OCI-M2 (cell line): ENCODE measurements around the gene AIRE.
"Not testable (repeated sequence)": the region's sequence is repeated elsewhere in the genome, so short reads cannot be mapped to it uniquely, and the experiment has no call there.

Source experiments
- DNase-seq: peaks from one replicate; lab custom pipeline; 2025; ENCODE audit not compliant: unreplicated experiment; lab: John Stamatoyannopoulos, UW

AIRE gene

DNA sequence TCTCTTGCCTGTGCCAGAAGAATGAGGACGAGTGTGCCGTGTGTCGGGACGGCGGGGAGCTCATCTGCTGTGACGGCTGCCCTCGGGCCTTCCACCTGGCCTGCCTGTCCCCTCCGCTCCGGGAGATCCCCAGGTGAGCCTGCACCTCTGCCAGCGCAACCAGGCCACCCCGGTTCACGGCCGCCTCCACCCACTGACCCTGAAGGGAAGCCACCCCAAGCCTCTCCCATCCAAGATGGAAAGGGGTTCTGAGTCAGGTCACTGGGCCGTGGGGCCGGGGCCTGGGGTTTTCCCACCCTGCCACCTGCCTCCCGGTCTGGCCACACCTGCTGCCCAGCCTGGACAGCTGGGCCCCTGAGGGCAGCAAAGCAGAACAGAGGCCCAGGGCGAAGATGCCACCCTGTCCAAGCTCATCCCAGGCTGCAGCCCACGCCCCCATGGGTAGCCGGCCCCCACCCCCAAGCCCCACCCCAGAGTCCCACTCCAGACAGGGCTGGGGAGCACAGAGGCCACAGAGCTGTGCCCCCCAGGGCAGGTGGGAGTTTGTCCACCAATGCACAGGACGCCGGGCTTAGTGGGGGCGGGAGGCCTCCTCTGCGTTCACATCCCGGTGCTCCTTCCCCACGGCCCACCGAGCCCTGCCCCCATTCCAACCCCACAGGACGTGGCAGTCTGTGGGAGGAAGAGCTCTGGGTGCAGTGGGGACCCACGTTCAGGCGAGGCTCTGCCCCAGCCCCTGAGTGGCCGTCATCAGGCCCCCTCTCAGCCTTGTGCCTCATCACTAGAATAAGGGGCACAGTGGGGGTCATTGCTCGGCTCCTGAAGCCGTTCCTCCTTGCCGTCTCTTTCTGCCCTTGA is 5.6 kb downstream of the AIRE start:
- no peak for DNase-seq

DNA sequence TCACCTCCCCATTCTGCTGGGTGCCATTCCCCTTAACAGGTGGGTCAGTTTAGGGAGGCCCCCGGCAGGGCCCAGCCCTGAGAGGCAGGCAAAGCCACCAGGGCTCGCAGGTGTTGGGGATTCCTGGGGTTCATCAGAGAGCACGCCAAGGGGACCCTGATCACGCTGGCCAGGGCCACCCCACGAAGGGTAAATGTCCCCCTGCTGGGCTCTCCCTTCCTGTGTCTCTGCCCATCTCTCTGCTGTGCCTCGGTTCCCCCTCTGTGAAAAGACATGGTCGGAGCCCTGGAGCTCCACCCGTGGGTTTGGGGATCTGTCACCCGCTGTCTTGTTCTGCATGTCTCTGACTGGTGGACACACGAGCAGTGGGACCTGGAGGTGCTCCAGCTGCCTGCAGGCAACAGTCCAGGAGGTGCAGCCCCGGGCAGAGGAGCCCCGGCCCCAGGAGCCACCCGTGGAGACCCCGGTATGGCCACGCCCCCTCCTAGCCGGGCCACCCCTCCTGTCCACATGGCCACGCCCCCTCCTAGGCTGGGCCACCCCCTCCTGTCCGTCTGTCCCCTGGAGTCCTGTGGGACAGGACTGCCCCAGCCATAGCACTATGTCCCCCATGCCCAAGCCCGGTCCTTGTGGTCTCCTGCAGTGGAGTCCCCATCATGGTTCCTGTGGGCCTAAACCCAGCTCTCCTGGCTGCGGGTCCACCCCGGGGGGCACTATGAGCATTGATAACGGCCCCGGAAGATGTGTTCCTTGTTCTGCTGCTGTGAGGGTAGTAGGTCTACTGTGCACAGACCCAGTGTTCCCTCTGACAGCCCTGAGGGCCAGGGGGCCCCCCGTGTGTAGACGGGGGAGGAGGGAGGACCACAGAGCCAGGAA is 6.5 kb downstream of the AIRE start:
- DNase-seq: no peak

DNA sequence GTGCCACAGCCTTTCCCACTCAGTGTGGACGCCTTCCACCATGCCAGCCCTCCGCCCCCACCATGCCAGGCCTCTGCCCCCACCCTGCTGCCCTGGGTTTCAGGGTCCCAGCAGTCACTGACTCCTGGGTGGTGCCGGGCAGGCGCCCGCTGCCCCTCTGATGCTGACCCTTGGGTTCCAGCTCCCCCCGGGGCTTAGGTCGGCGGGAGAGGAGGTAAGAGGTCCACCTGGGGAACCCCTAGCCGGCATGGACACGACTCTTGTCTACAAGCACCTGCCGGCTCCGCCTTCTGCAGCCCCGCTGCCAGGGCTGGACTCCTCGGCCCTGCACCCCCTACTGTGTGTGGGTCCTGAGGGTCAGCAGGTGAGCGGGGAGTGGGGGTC is 7.1 kb downstream of the AIRE start:
- DNase-seq: no peak

DNA sequence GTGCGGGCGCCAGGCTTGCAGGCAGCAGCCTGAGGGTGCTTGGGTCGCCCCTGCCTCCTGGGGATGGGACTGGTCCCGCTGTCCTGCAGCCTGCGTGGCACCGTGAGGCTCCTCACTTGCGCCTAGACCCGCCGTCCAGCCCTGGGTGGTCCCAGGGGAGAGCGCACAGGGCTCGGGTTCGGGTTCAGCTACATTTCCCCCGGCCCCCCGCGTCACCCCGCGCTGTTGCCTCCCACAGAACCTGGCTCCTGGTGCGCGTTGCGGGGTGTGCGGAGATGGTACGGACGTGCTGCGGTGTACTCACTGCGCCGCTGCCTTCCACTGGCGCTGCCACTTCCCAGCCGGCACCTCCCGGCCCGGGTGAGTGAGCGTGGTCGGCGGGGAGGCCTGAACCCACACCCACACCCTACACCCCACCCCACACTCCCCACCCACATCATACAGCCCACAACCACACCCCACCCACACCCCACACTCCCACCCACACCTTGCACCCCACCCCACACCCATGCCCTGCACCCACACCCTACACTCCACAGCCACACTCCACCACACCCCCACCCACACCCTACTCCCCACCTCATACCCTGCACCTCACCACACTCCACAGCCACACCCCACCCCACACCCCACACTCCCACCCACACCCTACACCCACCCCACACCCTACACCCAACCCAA is 8.0 kb downstream of the AIRE start:
- DNase-seq: no peak

DNA sequence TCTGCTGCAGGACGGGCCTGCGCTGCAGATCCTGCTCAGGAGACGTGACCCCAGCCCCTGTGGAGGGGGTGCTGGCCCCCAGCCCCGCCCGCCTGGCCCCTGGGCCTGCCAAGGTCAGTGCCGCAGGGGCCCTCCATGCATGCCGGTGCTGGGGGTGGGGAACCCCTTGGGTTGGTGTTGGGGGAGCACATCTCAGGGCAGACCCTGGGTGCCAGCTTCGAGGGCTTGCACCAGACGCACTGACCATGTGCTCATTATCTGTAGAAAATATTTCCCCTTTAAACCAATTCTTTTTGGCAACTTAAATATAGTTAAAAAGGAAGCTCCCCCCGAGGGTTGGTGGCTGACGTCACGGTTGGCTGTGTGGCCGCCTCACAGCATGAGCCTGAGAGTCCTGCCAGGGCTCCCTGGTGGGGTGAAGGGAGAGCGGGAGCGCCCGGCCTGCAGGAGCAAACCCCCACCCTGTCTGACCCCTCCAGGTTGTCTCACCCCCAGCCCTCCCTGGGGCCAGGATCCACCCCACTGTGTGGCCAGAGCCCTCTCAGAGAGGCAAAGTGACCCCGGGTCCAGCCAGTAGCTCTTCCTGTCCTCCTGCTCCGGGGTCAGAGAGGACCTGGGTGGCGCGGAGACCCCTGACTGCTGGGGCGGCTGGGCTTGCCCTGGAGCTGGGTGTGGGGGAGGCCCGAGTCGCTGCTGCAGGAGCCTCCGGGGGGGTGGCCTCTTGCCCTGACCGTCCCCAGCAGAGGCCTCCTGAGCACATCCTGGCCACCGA is 8.9 kb downstream of the AIRE start:
- no peak for DNase-seq

DNA sequence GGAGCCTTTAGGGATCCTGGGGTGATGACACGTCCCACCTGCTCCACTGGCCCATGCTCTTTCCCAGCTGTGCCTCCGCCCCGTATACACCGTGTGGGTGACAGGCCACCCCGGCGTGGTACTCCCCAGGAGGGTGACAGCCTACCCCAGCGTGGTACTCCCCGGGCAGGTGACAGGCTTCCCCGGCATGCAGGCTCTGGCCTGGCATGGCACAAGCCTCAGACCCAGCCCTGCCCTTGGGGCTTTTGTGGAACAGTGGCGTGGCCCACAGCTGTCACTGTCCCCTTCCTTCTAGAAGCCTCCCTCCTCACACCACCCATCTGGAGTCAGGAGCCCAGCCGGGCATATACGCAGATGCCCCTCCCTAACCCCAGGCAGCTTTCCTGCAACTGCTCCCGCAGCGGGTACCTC is 9.5 kb downstream of the AIRE start:
- no peak for DNase-seq

DNA sequence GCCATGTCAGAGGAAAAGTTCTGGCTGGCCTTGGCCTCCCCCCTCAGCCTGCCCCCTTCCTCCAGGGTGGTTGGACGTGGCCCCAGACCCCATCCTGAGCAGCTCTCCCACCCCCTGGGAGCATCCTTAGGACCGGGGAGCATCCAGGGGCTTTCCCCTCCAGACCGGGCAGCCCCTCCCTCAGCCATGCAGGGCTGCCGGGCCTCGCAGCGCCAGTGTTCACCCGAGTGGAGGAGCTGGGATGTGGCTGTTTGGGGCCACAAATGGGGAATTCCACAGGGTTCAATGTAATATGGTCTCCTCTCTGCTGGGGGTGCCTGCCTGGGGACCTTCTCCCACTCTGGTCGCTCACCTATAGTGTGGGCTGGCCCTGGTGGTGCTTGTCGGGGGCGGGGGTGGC is 10.0 kb downstream of the AIRE start:
- no peak for DNase-seq

DNA sequence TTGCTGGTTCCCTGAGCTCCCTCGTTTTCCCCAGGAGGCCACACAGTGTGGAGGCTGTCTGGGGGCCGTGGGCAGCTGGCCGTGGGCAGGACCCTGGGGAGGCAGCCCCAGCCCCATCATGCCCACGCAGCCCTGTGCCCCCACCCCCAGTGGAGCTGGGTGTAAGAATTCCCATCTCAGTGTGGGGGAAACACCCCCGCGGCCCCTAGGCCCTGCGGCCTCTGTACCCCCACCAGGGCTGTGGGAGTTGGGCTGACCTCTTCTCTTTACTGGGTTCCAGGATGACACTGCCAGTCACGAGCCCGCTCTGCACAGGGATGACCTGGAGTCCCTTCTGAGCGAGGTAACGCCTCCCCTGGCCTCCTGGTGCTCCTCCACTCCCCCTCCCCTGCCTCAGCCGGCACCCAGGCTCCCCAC is 10.4 kb downstream of the AIRE start:
- no peak for DNase-seq

DNA sequence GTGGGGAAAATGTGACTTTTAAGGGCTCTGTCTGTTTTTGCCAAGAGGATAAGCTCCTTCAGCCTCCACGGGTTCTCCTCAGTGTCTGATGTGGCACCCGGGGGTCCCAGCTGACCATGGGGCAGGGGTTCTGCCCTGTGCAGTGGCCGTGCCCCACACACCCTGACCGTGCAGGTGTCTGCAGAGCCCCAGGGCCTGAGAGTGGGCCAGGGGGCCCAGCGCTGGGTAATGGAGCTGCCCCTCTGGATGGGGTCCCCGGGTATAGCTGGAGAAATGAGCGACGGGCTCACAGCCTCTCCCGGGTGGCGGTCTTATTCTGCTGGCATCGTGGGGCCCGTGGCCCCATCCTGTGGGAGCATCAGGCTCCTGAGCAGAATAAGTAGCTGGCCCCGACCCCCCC is 11.2 kb downstream of the AIRE start:
- DNase-seq: no peak

DNA sequence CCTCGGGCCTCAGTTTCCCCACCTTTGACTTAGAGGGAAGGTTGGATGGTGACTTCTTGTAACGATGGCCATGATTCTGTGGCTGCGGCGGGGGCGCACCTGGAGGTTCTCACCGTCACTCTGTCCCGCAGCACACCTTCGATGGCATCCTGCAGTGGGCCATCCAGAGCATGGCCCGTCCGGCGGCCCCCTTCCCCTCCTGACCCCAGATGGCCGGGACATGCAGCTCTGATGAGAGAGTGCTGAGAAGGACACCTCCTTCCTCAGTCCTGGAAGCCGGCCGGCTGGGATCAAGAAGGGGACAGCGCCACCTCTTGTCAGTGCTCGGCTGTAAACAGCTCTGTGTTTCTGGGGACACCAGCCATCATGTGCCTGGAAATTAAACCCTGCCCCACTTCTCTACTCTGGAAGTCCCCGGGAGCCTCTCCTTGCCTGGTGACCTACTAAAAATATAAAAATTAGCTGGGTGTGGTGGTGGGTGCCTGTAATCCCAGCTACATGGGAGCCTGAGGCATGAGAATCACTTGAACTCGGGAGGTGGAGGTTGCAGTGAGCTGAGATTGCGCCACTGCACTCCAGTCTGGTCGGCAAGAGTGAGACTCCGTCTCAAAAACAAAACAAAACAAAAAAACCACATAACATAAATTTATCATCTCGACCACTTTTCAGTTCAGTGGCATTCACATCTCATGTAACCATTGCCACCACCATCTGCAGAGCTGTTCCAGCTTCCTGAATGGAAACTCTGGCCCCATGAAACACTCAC is 12.0 kb downstream of the AIRE start:
- DNase-seq: peak; percentile 94

DNA sequence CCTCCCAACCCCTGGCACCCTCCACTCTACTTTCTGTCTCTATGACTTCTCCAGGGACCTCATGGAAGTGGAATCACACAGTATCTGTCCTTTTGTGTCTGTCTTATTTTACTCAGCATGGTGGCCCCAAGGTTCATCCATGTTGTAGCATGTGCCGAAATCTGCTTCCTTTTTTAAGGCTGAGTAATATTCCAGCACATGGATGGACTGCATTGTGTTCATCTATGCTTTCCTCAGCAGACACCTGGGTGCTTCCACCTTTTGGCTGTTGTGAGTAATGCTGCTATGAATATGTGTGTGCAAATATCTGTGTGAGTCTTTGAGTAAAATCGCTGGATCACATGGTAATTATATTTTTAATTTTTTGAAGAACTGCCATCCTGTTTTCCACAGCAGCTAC is 12.6 kb downstream of the AIRE start:
- no peak for DNase-seq

DNA sequence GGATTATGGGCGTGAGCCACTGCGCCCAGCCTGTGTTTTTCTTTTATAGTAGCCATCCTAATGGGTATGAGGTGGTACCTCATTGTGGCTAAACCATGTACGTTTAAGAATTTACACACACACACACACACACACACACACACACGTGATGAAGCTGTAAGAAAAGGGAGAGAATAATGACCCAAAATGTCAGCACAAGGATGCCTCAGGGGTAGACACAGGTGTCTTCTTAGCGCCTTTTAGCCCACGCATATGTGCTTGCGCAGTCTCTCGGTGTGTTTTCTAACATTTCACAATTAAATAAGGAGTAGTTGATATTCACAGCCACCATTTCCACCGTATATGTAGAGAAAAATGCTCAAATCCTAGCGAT is 13.4 kb downstream of the AIRE start:
- no peak for DNase-seq

DNA sequence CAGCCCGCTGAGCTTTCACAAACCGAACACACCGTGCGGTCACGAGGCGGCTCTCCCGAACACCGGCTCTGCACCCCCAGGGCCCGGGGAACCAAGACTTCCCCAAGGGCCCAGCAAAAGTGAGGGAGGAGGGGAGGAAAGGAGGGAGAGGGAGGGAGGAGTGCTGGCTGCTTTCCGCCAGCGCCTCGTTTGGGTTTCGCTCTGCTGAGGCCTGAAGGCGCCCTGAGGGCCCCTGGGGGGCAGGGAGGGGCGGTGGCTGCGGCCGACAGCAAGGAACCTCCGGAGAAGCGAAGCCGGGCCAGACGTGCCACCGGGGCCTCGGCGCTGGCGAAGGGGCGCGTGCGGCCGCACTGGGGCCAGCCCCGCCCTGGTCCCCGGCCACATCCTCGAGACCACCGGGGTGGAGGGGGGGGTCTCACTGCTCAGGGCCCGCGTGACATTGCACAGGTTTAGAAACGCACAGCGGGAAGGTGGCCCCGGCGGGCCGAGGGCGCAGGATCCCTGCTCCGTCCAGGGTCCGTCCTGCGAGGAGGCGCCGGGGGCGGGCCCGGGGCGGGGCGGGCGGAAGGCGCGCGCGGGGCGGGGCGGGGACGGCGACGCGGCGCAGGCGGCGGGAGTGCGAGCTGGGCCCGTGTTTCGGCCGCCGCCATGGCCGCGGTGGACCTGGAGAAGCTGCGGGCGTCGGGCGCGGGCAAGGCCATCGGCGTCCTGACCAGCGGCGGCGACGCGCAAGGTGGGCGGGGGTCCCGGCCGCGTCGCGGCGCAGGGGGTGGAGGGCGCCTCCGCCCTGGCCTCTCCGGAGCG is 14.0 kb downstream of the AIRE start, which contains the start of gene PFKL:
Gene PFKL, plus strand, starts transcription at position 596 of the 804 bp plus-strand sequence. Its CDS starts 53 bp downstream, at position 649.
- peak; percentile 80 for DNase-seq

DNA sequence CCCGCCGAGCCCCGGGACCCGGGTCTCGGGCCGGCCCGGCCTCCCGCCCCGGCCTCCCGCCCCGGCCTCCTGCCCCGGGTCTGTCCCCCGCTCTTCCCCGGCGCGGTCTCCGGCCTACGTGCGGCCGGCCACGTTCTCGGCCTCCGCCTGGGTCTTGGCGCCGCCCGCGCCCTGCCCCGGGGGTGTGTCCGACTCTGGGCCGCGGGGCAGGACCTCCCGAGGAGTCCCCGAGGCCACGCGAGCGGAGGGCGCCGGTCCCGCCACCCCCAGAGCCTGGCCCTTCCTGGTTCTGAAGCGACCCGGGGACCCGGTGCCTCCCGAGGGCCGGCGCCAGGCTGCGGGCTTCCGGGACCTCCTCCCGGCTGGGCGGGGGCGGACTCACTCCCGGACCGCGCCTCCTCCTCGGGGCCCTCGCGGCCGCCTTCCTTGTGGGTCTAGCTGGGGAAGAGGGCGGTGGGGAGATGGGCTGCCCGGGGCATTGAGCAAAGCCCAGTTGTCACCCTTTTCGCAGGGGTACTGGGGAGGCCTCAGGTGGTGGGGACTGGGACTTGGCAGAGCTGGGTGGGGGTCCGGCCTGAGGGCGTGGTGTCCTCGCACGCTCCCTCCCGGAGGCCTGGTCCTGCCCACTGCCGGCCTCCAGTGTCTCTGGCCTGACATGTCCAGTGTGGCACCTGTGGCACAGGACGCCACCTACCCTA is 14.7 kb downstream of the AIRE start:
- peak; percentile 40 for DNase-seq

DNA sequence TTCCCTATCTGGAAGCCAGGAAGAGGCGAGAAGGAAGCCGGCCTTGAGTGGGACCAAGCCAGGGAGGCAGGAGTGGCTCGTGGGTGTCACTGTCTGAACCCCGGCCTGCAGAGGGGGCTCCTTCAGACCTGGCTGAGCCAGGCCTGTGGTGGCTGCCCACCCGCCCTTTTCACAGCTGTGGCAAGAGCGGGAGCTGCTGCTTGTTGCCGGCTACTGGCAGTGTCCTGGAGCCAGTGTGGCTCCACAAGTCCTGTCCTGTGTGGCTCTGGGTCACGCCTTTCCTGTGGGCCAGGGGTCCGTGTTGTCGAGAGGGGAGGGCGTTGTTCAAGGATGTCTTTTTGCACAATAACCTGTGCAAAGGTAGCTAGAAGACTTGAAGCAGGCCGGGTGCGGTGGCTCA is 15.5 kb downstream of the AIRE start:
- DNase-seq: no peak

DNA sequence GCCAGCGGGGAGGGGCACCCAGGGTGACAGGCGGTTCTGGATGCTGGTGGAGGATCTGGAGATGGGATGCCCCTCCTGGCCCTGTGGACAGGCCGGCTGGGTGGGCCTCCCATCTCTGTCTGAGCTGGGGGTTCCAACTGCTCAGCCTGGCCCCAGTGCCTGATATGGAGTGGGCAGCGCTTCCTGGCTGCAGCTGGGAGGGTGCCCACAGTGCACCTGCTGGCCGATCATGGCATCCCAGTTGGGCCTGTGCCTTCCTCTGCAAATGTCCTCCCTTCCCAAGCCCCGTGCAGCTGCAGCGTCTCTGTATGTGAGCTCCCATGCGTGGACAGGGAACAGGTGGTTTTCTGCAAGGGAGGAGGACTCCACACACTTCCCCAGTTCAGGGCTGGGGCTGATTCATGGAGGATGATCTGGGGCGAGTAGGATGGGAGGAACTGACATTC is 16.3 kb downstream of the AIRE start:
- no peak for DNase-seq

DNA sequence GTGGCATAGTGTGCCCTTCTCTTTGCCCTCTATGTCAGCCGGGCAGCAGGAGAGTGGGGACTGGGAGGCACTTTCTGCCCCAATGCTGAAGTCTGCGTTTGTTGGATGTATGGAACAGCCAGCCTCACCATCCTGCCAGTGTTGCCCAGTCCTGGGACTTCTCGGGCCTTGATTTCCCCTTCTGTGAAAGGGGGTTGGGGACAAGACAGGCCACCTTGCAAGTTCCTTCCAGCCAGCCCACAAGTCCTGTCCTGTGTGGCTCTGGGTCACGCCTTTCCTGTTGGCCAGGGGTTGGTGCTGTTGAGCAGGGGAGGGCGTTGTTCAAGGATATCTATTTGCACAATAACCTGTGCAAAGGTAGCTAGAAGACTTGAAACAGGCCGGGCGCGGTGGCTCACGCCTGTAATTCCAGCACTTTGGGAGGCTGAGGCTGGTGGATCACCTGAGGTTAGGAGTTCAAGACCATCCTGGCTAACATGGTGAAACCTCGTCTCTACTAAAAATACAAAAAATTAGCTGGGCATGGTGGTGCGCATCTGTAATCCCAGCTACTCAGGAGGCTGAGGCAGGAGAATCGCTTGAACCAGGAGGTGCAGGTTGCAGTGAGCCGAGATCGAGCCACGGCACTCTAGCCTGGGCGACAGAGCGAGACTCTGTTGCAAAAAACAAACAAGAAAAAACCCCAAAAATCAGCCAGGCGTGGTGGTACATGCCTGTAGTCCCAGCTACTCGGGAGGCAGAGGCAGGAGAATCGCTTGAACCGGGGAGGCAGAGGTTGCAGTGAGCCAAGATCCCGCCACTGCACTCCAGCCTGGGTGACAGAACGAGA is 17.1 kb downstream of the AIRE start:
- DNase-seq: not testable (repeated sequence)
